Neural progenitor cell (in vitro differentiated cells): ENCODE data around the gene PRR7. TPM values are rescaled to one million over a fixed set of nuclear protein-coding genes. Genes with fewer than 3 reads are reported as not detected.

Source experiments
- DNase-seq: peaks from one replicate; pipeline ENCODE4 v3.0.0-alpha.2; 2016; ENCODE audit warnings: low spot score
- H2AFZ ChIP-seq: fragments of 200-600 bp; sonication (generic); replicated peaks from 2 replicates; pipeline ENCODE4 v1.6.1; 2016; ENCODE audit warnings: antibody characterized with exemption
- H3F3A ChIP-seq: fragments of 200-600 bp; sonication (generic); 2 replicates; pipeline ENCODE4 v1.6.1; 2016; ENCODE audit warnings: antibody characterized with exemption, low read depth
- H3K27ac ChIP-seq: fragments of 200-600 bp; sonication (generic); 2 replicates; pipeline ENCODE4 v1.5.1; 2016; ENCODE audit warnings: mild to moderate bottlenecking
- H3K27me3 ChIP-seq: fragments of 200-600 bp; sonication (generic); 2 replicates; pipeline ENCODE4 v1.6.1; 2016; ENCODE audit warnings: mild to moderate bottlenecking, moderate library complexity
- H3K36me3 ChIP-seq: fragments of 200-600 bp; sonication (generic); 2 replicates; pipeline ENCODE4 v1.5.1; 2016
- H3K4me1 ChIP-seq: fragments of 200-600 bp; sonication (generic); 2 replicates; pipeline ENCODE4 v1.6.1; 2016; ENCODE audit warnings: mixed run types
- H3K4me2 ChIP-seq: fragments of 200-600 bp; sonication (generic); 2 replicates; pipeline ENCODE4 v1.6.1; 2016
- H3K4me3 ChIP-seq: fragments of 200-600 bp; sonication (generic); 2 replicates; pipeline ENCODE4 v1.5.1; 2016
- H3K79me2 ChIP-seq: fragments of 200-600 bp; sonication (generic); 2 replicates; pipeline ENCODE4 v1.6.1; 2016; ENCODE audit warnings: low read depth
- H3K9ac ChIP-seq: fragments of 200-600 bp; sonication (generic); 2 replicates; pipeline ENCODE4 v1.6.1; 2016
- H3K9me3 ChIP-seq: fragments of 200-600 bp; sonication (generic); 2 replicates; pipeline ENCODE4 v1.5.1; 2016; ENCODE audit warnings: low read depth
- H4K20me1 ChIP-seq: fragments of 200-600 bp; sonication (generic); 2 replicates; pipeline ENCODE4 v1.6.1; 2016; ENCODE audit warnings: low read depth
- H3K27ac Mint-ChIP-seq: 3 replicates; pipeline ENCODE4 v1.8.0; 2021; ENCODE audit warnings: mixed read lengths
- H3K27me3 Mint-ChIP-seq: 2 replicates; pipeline ENCODE4 v1.8.0; 2022; ENCODE audit warnings: low read depth, mild to moderate bottlenecking, inconsistent platforms, moderate library complexity, mixed read lengths; ENCODE audit not compliant: insufficient read depth
- H3K36me3 Mint-ChIP-seq: 3 replicates; pipeline ENCODE4 v1.8.0; 2021; ENCODE audit warnings: mixed read lengths
- H3K4me1 Mint-ChIP-seq: 3 replicates; pipeline ENCODE4 v1.8.0; 2021; ENCODE audit warnings: mixed read lengths
- H3K4me3 Mint-ChIP-seq: 3 replicates; pipeline ENCODE4 v1.8.0; 2021; ENCODE audit warnings: mild to moderate bottlenecking, moderate library complexity, mixed read lengths
- H3K9me3 Mint-ChIP-seq: 3 replicates; pipeline ENCODE4 v1.8.0; 2020; ENCODE audit warnings: mixed read lengths
- EZH2 ChIP-seq: fragments of 200-600 bp; sonication (generic); IDR thresholded peaks from 2 replicates; pipeline ENCODE4 v1.6.1; 2017; ENCODE audit warnings: antibody characterized with exemption, mild to moderate bottlenecking, moderate library complexity
- EZH2phosphoT487 ChIP-seq: fragments of 200-600 bp; sonication (generic); IDR thresholded peaks from 2 replicates; pipeline ENCODE4 v1.6.1; 2017; ENCODE audit warnings: antibody characterized with exemption
- total RNA-seq: library from RNA; depleted of rRNA; stranded (reverse); fragments of >200 nt; gene quantifications from 2 replicates; pipeline ENCODE4 v1.2.3, GENCODE V29; 2015; ENCODE audit warnings: low replicate concordance
- TF ChIP-seq, protein P1 (sequence below): fragments of 200-600 bp; sonication (generic); IDR thresholded peaks from 2 replicates; pipeline ENCODE4 v1.5.1; 2017; ENCODE audit warnings: antibody characterized with exemption, mild to moderate bottlenecking

Gene PRR7
- total RNA-seq, 1 donor from 2014 or later, result 4.5 TPM

GRCh38 chr5:177486256-177486655 is 39.6 kb downstream of the PRR7 start:
- peaks cover 31% of the 10 kb centered on the region for H3K36me3 Mint-ChIP-seq

GRCh38 chr5:177487144-177487543 is 40.5 kb downstream of the PRR7 start:
- H3K79me2 ChIP-seq, result no peaks in the 10 kb centered on the region
- no peaks in the 10 kb centered on the region for H3K27me3 ChIP-seq
- Mint-ChIP-seq H3K4me1 (peaks cover 22% of the 10 kb centered on the region), H3K27me3 (peaks cover 4% of the 10 kb centered on the region), H3K36me3 (peaks cover 31% of the 10 kb centered on the region), H3K4me3 (no peak overlapping the region), H3K27ac (no peak overlapping the region), H3K9me3 (no peaks in the 10 kb centered on the region)
- no peak overlapping the region for H3K27ac ChIP-seq
- H3K4me3 ChIP-seq, result no peak overlapping the region
- peaks cover 4% of the 10 kb centered on the region for H3K4me1 ChIP-seq
- H3K4me2 ChIP-seq, result no peak overlapping the region
- no peaks in the 10 kb centered on the region for H3K9me3 ChIP-seq
- no peak overlapping the region for H3K9ac ChIP-seq
- no peak overlapping the region for H2AFZ ChIP-seq
- peaks cover 11% of the 10 kb centered on the region for H3F3A ChIP-seq
- TF ChIP-seq, protein P1, sequence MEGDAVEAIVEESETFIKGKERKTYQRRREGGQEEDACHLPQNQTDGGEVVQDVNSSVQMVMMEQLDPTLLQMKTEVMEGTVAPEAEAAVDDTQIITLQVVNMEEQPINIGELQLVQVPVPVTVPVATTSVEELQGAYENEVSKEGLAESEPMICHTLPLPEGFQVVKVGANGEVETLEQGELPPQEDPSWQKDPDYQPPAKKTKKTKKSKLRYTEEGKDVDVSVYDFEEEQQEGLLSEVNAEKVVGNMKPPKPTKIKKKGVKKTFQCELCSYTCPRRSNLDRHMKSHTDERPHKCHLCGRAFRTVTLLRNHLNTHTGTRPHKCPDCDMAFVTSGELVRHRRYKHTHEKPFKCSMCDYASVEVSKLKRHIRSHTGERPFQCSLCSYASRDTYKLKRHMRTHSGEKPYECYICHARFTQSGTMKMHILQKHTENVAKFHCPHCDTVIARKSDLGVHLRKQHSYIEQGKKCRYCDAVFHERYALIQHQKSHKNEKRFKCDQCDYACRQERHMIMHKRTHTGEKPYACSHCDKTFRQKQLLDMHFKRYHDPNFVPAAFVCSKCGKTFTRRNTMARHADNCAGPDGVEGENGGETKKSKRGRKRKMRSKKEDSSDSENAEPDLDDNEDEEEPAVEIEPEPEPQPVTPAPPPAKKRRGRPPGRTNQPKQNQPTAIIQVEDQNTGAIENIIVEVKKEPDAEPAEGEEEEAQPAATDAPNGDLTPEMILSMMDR, result no peak
- TF ChIP-seq EZH2phosphoT487 (no peak), EZH2 (no peak)
- DNase-seq, result no peak
- peaks cover 5% of the 10 kb centered on the region for H3K36me3 ChIP-seq
- peaks cover 47% of the 10 kb centered on the region for H4K20me1 ChIP-seq

More at GRCh38 chr5:177486256-177486655, 39.6 kb downstream of the PRR7 start:
- Mint-ChIP-seq H3K4me3 (no peak overlapping the region), H3K27ac (no peak overlapping the region), H3K9me3 (no peaks in the 10 kb centered on the region), H3K27me3 (peaks cover 4% of the 10 kb centered on the region), H3K4me1 (peaks cover 22% of the 10 kb centered on the region)
- Histone ChIP-seq H4K20me1 (peaks cover 41% of the 10 kb centered on the region), H3K27ac (no peak overlapping the region), H3F3A (peaks cover 11% of the 10 kb centered on the region), H3K9ac (no peak overlapping the region), H2AFZ (no peak overlapping the region), H3K36me3 (peaks cover 5% of the 10 kb centered on the region), H3K9me3 (no peaks in the 10 kb centered on the region), H3K4me2 (no peak overlapping the region), H3K4me3 (no peak overlapping the region), H3K79me2 (no peaks in the 10 kb centered on the region), H3K4me1 (peaks cover 4% of the 10 kb centered on the region), H3K27me3 (no peaks in the 10 kb centered on the region)
- TF ChIP-seq EZH2phosphoT487 (no peak), EZH2 (no peak)
- TF ChIP-seq, protein P1, result no peak
- no peak for DNase-seq

DNA sequence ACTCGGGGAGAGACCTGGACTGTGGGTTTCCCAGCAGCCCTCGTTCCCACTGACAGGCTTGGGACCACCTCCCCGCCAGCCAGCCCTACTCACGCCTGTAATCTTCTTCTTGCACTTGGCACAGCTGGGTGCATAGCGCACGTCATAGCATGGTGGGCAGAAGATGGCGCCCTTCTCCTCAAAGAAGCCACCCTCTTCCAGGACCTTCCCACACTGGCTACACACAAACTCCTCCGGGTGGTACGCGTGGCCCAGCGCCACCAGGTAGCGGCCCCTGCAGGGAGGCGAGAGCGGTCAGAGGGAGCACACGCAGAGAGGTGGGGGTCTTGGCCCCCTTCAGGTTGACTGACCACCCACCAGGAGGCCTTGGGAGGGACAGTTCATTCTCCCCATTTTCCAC is 41.4 kb downstream of the PRR7 start:
- Histone ChIP-seq H3K9ac (no peak overlapping the region), H3K36me3 (peaks cover 5% of the 10 kb centered on the region), H4K20me1 (peaks cover 54% of the 10 kb centered on the region), H3K4me1 (peaks cover 4% of the 10 kb centered on the region), H3K27ac (no peak overlapping the region), H2AFZ (no peak overlapping the region), H3K9me3 (no peaks in the 10 kb centered on the region), H3K4me2 (no peak overlapping the region), H3K79me2 (no peaks in the 10 kb centered on the region), H3K27me3 (no peaks in the 10 kb centered on the region), H3K4me3 (no peak overlapping the region), H3F3A (peaks cover 17% of the 10 kb centered on the region)
- Mint-ChIP-seq H3K4me3 (no peak overlapping the region), H3K27ac (no peak overlapping the region), H3K36me3 (peaks cover 31% of the 10 kb centered on the region), H3K9me3 (no peaks in the 10 kb centered on the region), H3K27me3 (peaks cover 4% of the 10 kb centered on the region), H3K4me1 (peaks cover 26% of the 10 kb centered on the region)
- DNase-seq, result no peak
- TF ChIP-seq, protein P1, result no peak
- TF ChIP-seq EZH2 (no peak), EZH2phosphoT487 (no peak)
